Effector memory CD4-positive, alpha-beta T cell (primary cell): ENCODE results near the gene CTNND1.

Experiments
- DNase-seq, 3 donors: peaks; one replicate each; pipeline ENCODE4 v3.0.0-alpha.2; 2020
- H3K27ac ChIP-seq: 2 replicates; pipeline ENCODE4 v1.7.0; 2013; ENCODE audit warnings: mild to moderate bottlenecking, low read length, moderate library complexity; ENCODE audit not compliant: insufficient read depth, poor library complexity, severe bottlenecking
- H3K27me3 ChIP-seq: replicated peaks from 2 replicates; pipeline ENCODE4 v1.7.0; 2013; ENCODE audit warnings: mild to moderate bottlenecking, low read length; ENCODE audit not compliant: insufficient read depth, control insufficient read depth, poor library complexity, severe bottlenecking
- H3K36me3 ChIP-seq: 2 replicates; pipeline ENCODE4 v1.7.0; 2013; ENCODE audit warnings: mild to moderate bottlenecking, low read length, moderate library complexity; ENCODE audit not compliant: control insufficient read depth, insufficient read depth
- H3K4me1 ChIP-seq: 2 replicates; pipeline ENCODE4 v1.7.0; 2013; ENCODE audit warnings: low read length, mild to moderate bottlenecking; ENCODE audit not compliant: control insufficient read depth, insufficient read depth, poor library complexity, severe bottlenecking
- H3K4me3 ChIP-seq: 2 replicates; pipeline ENCODE4 v1.7.0; 2013; ENCODE audit warnings: low read length, low read depth, mild to moderate bottlenecking; ENCODE audit not compliant: insufficient read depth, poor library complexity, severe bottlenecking
- H3K9me3 ChIP-seq: 2 replicates; pipeline ENCODE4 v1.7.0; 2013; ENCODE audit warnings: mild to moderate bottlenecking, low read length, moderate library complexity; ENCODE audit not compliant: control insufficient read depth

Gene CTNND1

DNA sequence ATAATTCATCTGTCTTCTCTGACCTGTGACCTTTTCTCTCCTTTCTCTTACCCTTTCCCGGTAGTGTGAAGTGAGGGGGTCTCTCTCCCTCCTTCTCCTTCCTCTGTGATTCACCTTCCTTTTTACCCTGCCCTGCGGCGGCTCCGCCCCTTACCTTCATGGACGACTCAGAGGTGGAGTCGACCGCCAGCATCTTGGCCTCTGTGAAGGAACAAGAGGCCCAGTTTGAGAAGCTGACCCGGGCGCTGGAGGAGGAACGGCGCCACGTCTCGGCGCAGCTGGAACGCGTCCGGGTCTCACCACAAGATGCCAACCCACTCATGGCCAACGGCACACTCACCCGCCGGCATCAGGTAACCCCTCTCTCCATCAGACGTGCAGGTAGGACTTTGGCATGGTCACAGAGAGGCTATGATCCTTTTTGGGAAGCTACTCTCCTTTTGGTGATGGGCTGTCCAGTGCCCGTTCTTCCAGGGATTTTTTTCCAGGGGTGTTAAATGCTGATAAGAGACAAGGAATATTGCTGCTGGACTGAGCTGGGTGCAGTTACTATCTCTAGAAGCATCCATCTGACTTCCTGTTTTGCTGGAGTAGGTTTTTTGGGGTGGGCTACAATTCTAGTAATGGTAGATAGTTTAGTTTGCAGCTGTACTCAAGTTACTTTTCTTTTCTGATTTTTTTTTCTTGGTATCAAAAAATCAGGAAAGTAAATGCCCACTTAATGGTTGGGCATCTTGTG, 29.9 kb downstream of the CTNND1 start:
- no peak for DNase-seq

GRCh38 chr11:57792060-57792541, 30.5 kb downstream of the CTNND1 start:
- peaks cover 29% of the 10 kb centered on the region for H3K4me1 ChIP-seq
- no peak overlapping the region for H3K4me3 ChIP-seq
- H3K27me3 ChIP-seq: no peaks in the 10 kb centered on the region
- peak; percentile 80 to 83 (median 81) for DNase-seq
- peaks cover 5% of the 10 kb centered on the region for H3K36me3 ChIP-seq
- peak overlapping the region; percentile 71 for H3K27ac ChIP-seq
- H3K9me3 ChIP-seq: no peaks in the 10 kb centered on the region

More for the DNA sequence above, 29.9 kb downstream of the CTNND1 start:
- Histone ChIP-seq H3K4me3 (no peak overlapping the region), H3K27ac (peak overlapping the region; percentile 71), H3K27me3 (no peaks in the 10 kb centered on the region), H3K9me3 (no peaks in the 10 kb centered on the region), H3K4me1 (peaks cover 29% of the 10 kb centered on the region), H3K36me3 (peaks cover 2% of the 10 kb centered on the region)

GRCh38 chr11:57792870-57793269, 31.3 kb downstream of the CTNND1 start:
- H3K9me3 ChIP-seq: no peaks in the 10 kb centered on the region
- no peaks in the 10 kb centered on the region for H3K27me3 ChIP-seq
- H3K4me1 ChIP-seq: peaks cover 29% of the 10 kb centered on the region
- peaks cover 5% of the 10 kb centered on the region for H3K36me3 ChIP-seq
- H3K4me3 ChIP-seq: peak overlapping the region; percentile 11
- no peak for DNase-seq
- H3K27ac ChIP-seq: peak overlapping the region; percentile 71

DNA sequence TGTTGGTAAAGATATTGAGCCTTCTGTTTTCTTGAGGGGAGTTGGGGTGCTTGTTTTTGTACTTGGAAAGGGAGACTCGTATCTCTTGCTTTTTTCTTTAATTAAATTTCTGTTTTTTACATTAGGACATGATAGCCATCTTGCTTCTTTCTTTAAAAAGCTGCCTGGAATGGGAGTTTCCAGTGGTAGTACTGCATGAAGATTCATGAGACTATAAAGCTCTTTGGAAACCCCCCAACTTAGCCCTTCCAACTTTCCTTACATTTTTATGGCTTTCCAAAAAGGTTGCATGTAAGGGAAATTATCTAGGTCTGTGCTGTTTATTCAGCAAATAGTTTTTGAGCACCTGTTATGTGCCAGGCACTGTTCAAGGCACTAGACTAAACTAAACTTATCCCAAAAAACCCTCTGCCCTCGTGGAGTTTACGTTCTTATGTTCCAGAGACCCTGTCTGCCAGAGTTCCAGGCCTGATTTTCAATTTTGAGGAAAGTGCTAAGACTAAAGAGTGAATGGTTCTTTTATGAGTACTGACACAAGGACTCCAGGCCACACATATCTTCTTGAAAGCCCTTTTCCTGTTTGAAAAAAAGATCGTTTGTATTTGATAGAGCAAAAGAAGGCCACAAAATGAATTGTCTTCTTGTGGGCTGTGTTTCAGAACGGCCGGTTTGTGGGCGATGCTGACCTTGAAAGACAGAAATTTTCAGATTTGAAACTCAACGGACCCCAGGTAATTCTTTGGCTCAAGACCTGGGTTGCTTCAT, 31.9 kb downstream of the CTNND1 start:
- Histone ChIP-seq H3K4me1 (peaks cover 29% of the 10 kb centered on the region), H3K27ac (peak overlapping the region; percentile 71), H3K9me3 (no peaks in the 10 kb centered on the region), H3K27me3 (no peaks in the 10 kb centered on the region), H3K4me3 (peak overlapping the region; percentile 11), H3K36me3 (peaks cover 5% of the 10 kb centered on the region)
- DNase-seq: no peak

DNA sequence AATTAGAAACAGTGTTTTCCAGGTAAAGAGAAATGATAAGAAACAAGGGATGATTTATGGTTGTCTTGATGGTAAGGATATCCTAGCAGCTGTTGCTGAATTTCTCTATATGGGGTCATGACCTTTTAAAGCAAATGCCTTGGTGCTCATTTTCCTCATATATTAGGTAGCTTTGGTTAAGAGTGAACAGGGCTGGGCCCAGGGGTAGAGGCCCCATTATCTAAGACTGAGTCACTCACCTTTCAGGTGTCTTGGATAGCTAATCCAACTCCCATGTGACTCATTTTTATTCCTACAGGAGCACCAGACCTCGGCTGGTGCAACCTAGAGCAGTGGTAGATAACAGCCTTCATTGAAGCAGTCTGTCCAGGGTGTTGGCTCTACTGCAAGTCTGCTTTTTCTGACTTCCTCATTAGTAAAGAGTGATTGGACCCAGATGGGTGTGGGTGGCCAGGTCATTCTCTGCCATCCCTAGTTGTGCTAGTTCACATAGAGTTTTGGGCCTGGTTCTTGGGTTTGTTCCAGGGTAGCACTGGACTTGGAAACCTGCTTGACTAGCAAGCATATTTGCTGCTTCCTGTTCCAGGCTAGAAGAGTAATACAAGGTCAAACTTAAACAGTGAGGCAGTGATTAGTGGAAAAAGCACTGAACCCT, 37.4 kb downstream of the CTNND1 start:
- peaks cover 7% of the 10 kb centered on the region for H3K36me3 ChIP-seq
- H3K27ac ChIP-seq: peak overlapping the region; percentile 32
- H3K9me3 ChIP-seq: no peaks in the 10 kb centered on the region
- no peaks in the 10 kb centered on the region for H3K27me3 ChIP-seq
- H3K4me3 ChIP-seq: no peak overlapping the region
- DNase-seq: no peak
- peaks cover 11% of the 10 kb centered on the region for H3K4me1 ChIP-seq

- H3K27ac ChIP-seq: peak overlapping the region; percentile 0
- H3K4me3 ChIP-seq: no peak overlapping the region
- peaks cover 11% of the 10 kb centered on the region for H3K36me3 ChIP-seq
- H3K4me1 ChIP-seq: peaks cover 11% of the 10 kb centered on the region
- H3K9me3 ChIP-seq: no peaks in the 10 kb centered on the region
- H3K27me3 ChIP-seq: no peaks in the 10 kb centered on the region
- DNase-seq: no peak
Measured at GRCh38 chr11:57800444-57801182, 39.0 kb downstream of the CTNND1 start.

DNA sequence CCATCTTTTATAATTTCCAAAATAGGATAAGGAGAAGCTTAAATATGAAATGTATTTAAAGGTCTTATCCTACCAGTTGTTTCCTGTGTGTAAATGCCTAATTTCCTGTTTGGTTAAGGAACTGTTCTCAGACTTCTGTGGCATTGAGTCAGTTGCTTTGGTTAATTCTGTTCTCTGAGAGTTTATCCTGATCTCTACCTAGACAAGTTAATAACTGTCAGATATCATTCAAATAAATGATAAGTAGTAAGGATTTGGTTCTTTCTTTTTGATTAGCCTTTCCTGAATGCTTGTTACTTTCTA, 39.5 kb downstream of the CTNND1 start:
- Histone ChIP-seq H3K4me3 (no peak overlapping the region), H3K36me3 (peaks cover 11% of the 10 kb centered on the region), H3K4me1 (peaks cover 11% of the 10 kb centered on the region), H3K27me3 (no peaks in the 10 kb centered on the region), H3K27ac (no peak overlapping the region), H3K9me3 (no peaks in the 10 kb centered on the region)
- DNase-seq: no peak

DNA sequence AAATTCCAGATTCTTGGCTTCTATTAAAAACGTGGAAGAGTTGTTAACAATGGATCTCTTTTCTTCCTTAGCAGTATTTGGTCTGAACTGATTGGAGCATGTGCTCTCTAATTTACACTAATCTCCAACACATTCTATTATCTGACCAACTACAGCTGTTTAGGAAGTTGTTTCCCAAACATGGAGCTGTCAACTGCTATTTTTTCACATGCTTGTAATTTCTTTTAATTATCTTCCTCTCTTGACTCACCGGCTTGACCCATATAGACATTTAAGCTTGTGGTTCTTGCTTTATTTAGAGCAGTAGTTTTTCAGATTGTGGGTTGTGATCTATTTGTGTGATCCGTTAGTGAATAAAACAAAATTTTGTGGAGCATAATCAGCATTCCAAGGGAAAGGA, 40.8 kb downstream of the CTNND1 start:
- Histone ChIP-seq H3K27me3 (no peaks in the 10 kb centered on the region), H3K27ac (no peak overlapping the region), H3K4me1 (peaks cover 11% of the 10 kb centered on the region), H3K9me3 (no peaks in the 10 kb centered on the region), H3K36me3 (peaks cover 6% of the 10 kb centered on the region), H3K4me3 (no peak overlapping the region)
- no peak for DNase-seq

DNA sequence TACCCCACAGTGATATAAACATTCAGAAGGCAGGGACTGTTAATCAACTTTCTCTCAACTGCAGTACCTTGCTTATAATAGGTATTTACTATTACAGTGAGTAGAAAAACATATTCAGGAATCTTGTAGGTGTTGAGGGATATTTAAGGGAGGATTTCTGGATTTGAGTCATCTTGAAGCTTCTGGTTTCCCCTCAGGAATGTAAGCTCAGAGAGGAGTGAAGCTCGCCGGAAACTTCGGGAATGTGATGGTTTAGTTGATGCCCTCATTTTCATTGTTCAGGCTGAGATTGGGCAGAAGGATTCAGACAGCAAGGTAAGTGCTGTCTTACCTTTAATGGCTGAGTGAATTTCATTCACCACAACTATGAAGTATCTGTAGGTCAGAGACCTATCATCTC, 42.9 kb downstream of the CTNND1 start:
- Histone ChIP-seq H3K36me3 (peaks cover 13% of the 10 kb centered on the region), H3K27ac (no peak overlapping the region), H3K4me1 (peaks cover 11% of the 10 kb centered on the region), H3K4me3 (no peak overlapping the region), H3K9me3 (no peaks in the 10 kb centered on the region), H3K27me3 (no peaks in the 10 kb centered on the region)
- DNase-seq: no peak
